Non-pigmented ciliary epithelial cell (primary cell): ENCODE results near the gene ELOVL5.

ENCODE experiments used
- DNase-seq: peaks from one replicate; pipeline ENCODE4 v3.0.0-alpha.2; 2010; ENCODE audit warnings: low read depth

ELOVL5 gene

DNA sequence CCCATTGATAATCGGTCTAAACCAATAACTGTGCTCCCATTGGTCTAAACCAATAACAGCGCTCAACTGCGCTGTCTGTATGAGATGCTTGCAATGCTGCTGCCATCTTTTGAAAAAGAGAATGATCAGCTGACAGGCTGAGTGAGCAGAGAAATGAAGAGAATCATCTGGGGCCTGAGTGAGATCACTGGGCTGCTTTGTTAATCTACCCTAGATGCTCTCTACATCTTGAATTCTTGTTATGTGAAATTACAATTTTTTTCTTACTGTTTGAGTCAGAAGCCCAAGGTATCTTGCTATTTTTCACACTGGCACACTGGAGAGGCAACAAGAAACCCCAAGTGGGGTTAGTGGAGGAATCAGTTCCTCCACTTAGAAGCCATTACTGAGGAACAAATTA lies 108.6 kb downstream of the ELOVL5 start:
- DNase-seq: no peak

DNA sequence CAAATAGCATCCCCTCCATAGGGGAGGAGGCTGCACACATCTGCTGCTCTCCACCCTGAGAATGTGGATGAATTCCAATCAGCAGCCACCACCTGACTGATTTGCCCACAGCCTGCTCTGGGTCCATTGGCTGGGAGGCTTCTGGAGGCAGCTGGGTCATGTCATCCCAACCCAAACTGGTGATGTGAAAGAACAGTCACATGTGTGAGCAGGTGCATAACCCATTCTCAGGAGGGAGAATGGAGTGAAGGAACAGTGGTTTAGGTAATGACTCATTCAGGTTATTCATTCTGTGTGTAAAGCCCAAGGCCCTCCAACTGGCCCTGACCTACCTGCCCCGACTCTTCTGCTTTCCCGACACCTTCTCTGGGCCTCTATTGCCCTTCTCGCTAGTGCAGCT lies 109.2 kb downstream of the ELOVL5 start:
- no peak for DNase-seq

DNA sequence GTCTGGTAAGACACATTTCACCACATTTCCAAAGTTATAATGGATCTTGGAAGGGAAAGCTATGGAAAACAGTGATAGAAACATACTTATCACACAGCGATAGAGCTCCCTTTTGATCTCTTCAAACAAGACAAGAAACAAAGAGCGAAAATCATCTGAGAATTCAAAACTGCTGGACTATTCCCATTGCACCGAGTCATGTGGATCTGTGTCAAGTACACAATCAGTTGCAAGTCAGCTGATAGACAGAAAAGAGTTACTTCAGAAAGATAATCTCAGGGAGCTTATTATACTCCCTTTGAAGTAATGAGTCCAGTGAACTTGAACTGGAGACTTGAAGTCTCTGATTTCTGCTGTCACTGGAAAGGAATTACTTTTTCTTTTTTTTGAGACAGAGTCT lies 110.4 kb downstream of the ELOVL5 start:
- no peak for DNase-seq

DNA sequence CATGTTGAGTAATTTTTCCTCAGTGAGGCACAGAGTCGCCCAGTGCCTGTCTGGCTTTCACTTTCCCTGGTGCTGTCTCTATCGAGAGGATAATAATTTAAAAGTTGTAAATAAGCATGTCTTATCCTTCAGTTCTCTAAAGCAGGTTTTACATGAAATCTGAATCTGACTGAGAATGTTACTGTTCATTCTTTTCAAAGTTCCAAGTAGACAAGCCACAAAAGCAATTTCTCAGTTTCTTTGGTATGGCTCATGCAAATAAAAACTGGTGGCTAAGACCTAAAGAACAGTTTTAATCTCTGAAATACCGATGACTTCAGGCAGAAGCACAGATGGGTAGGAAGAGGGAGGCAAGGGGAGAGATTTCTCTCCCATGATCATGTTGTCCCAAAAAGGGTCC lies 112.5 kb downstream of the ELOVL5 start:
- no peak for DNase-seq

DNA sequence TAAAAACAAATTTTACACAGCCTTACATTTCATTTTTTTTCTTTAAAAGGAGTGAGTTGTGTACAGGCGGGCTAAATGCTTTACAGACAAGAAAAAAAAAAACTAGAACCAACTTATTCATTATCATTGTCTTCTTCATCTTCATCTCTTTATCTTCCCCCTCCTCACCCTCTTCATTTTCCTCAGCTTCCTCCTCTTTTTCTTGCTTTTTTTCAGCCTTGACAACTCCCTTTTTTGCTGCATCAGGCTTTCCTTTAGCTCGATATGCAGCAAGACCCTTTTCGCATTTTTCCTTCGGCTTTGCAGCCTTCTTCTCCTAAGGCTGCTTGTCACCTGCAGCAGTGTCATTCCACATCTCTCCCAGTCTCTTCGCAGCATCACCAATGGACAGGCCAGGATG lies 113.2 kb downstream of the ELOVL5 start:
- no peak for DNase-seq

DNA sequence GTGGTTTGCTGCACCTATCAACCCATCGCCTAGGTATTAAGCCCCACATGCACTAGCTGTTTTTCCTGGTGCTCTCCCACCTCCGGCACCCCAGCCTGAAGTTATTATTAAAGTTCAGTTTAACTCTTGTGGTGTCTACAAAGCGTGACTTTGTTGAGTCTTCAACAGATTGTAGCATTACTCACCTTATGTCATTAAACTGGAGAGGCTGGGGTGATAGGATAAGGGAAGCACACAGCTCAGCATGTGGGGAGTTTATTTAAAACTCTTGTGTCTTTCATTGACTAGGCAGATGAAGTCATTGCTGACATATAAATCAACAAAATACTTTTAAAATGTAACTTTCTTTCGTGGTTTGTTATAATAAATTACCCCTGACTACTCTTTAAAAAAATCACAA lies 115.4 kb downstream of the ELOVL5 start:
- DNase-seq: peak; percentile 14

DNA sequence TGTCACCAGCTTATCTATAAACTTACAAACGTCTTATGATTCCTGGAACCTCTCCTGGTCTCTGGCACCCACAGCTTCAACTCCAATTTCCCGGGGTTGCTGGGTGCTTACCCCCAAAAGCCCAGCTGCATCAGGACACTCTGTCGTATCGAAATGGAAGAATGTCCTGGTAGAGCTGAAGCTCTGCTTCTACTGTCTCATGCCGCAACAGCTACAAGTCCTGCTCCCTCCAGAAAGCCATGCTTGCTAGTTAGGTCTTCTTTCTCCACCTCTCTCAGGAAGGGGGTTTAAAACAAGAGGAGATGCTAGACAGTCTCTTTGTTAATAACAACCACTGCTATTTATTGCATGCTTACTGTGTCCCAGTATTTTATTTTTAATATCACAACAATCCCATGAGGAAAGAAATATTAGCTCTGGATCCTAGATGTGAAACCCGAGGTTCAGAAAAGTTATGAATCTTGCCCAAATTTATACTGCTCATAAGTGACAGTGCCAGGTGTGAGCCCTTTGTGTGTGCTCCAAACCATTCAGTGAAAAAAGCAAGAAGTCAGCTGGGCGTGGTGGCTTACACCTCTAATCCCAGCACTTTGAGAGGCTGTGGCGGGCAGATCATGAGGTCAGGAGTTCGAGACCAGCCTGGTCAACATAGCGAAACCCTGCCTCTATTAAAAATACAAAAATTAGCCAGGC lies 117.8 kb downstream of the ELOVL5 start:
- DNase-seq: no peak

DNA sequence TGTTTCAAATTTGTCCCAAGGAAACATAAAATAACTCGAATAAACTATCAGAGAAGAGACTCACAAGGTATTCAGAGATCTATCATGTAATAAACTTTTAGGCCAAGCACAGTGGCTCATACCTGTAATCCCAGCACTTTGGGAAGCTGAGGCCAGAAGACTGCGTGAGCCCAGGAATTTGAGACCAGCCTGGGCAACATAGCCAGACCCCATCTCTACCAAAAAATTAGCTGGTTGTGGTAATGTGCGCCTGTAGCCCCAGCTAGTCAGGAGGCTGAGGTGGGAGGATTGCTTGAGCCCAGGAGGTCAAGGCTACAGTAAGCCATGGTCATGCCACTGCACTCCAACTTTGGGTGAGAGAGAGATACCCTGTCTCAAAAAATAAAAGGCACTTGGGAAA lies 120.9 kb downstream of the ELOVL5 start:
- DNase-seq: no peak

DNA sequence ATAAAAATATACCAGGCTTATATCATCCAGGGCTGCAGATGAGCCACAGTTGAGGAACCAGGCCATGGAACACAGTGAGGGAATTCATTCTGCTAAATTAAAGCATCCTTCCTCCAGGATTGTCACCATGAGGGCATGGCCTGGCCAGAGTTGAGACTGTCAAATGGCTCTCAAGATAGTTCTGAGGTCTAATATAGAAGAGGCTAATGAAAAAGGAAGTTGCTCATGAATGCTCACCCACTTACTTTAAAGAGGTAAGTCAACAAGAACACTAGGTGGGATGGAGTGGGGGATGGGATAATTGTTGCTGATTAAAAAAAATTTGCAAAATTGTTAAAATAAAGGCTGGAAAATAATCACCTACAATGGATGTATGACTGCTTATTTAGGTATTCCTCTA lies 128.1 kb downstream of the ELOVL5 start:
- no peak for DNase-seq
